Measurements from ENCODE around the gene LIX1L.
A peak's percentile ranks its signal among the peaks of the same experiment; 100 is the strongest.

Gene LIX1L

DNA sequence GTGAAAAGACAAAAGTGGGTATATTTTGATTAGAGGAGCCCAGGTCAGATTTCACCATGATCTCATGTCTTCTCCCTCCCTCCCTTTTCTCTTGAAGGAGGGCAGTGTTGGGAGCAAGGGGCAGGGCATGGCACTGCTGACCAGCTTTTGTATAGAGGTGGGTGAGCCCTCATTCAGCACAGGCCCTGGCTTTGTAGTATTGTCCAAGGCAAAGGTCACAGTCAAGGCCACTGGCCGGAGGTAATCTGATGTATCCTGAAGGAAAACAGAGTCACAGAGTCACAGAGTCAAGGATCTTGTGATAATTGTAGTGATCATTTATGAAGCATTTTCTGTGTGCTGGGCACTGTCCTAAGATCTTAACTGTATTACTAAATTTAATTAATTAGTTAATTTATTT, 59.8 kb downstream of the LIX1L start:
- peaks cover 9% of the 10 kb centered on the region for H3K4me1 ChIP-seq (ENCODE audit: control insufficient read depth, insufficient read depth, low read length)
- H3K9ac ChIP-seq (ENCODE audit: low read depth, low read length), result no peak overlapping the region
- H3K4me3 ChIP-seq (ENCODE audit: low read length), result no peak overlapping the region
- H3K9me3 ChIP-seq (replicated peaks; ENCODE audit: low read length), result no peaks in the 10 kb centered on the region
- peaks cover 82% of the 10 kb centered on the region for H3K36me3 ChIP-seq (ENCODE audit: insufficient read depth, low read length)
- H3K27me3 ChIP-seq (ENCODE audit: control insufficient read depth, insufficient read depth, low read length), result no peaks in the 10 kb centered on the region
- no peak overlapping the region for H3K4me2 ChIP-seq (ENCODE audit: low read length)

DNA sequence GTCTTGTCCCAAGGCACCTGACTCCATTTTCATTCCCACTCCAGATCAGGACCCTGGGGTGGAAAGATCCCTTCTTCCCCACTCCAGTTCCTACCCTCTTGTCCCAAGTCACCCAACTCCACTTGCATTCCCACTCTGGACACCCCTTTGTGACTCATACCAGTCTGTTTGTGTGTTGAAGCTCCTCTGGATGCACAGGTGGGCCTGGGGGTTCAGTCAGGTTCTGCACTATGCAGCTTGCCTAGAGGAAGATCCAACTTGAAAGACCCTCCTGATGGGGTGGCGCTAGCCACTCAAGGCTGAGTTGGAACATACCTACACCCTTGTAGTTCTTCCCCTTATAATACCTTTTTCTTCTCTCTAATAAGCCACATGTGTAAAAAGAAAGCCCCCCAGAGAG, 62.3 kb downstream of the LIX1L start:
- Histone ChIP-seq H3K27me3 (ENCODE audit: control insufficient read depth, insufficient read depth, low read length) (no peaks in the 10 kb centered on the region), H3K9me3 (replicated peaks; ENCODE audit: low read length) (no peaks in the 10 kb centered on the region), H3K4me2 (ENCODE audit: low read length) (no peak overlapping the region), H3K4me1 (ENCODE audit: control insufficient read depth, insufficient read depth, low read length) (peaks cover 32% of the 10 kb centered on the region), H3K4me3 (ENCODE audit: low read length) (no peak overlapping the region), H3K9ac (ENCODE audit: low read depth, low read length) (no peak overlapping the region), H3K36me3 (ENCODE audit: insufficient read depth, low read length) (peaks cover 60% of the 10 kb centered on the region)

DNA sequence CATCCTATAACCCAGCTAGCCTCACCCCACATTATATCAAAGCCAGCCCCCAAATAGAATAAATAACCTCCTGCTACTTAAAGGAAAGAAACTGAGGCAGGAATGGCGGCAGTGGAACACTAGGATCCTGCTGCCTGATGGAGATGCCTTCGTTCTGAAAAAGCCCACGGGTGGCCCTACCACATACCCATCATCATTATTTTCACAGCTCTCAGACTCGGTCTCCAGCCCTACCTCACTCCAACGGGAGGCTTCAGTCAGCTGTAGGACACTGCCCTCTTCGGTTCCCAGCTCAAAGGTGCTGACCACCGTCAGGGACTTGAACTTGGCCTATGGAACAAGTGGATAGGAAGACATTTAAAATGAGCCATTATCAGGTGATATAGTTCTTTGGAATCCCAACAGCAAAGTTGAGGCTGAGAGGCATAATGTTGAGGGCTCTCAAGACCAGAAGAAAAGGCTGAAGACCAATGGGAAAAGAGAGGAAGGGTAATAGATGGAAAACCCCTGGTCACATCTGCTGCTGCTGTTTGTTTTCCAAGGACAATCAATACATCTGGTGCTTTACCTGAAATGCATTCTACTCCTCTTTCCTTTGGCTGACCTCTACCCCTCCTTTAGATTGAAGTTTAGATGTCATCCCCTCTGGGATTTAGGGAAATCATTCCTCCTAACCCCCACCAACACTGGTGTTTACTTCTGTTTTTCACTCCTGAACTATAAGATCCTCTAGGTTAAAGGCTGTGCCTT, 64.3 kb downstream of the LIX1L start:
- Histone ChIP-seq H3K4me3 (ENCODE audit: low read length) (no peak overlapping the region), H3K4me2 (ENCODE audit: low read length) (no peak overlapping the region), H3K36me3 (ENCODE audit: insufficient read depth, low read length) (peaks cover 46% of the 10 kb centered on the region), H3K9ac (ENCODE audit: low read depth, low read length) (peak overlapping the region; percentile 77), H3K4me1 (ENCODE audit: control insufficient read depth, insufficient read depth, low read length) (peaks cover 33% of the 10 kb centered on the region), H3K9me3 (replicated peaks; ENCODE audit: low read length) (no peaks in the 10 kb centered on the region), H3K27me3 (ENCODE audit: control insufficient read depth, insufficient read depth, low read length) (no peaks in the 10 kb centered on the region)

DNA sequence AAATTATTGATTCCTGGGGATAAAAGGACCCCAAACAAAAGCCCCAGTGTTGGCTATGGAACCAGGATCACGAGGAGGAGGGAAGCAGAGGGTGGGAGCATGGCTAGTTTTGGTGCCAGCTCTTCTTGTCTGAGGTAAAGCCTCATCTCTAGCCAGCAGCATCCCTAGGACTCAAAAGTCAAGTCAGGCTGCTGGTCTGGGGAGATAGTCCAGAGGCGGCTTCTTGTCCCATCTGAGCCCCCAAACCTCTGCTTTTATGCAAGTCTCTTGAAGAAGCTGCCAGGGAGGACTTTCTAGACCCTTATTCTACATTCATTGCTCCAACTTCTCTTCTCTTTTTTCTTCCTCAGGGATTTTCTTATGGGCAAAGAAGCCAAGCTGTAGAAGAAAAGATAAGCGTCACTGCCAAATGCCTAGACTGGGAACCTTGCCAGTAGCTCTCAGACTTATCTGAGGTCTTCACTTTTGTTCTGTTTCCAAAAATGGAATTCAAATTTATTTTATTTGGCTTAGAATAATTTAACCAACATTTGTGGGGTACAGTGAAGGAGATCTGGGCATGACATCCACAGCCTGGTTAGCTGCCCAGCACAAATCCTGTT, 65.2 kb downstream of the LIX1L start:
- Histone ChIP-seq H3K9ac (ENCODE audit: low read depth, low read length) (peak overlapping the region; percentile 77), H3K4me3 (ENCODE audit: low read length) (peak overlapping the region; percentile 18), H3K27me3 (ENCODE audit: control insufficient read depth, insufficient read depth, low read length) (no peaks in the 10 kb centered on the region)

DNA sequence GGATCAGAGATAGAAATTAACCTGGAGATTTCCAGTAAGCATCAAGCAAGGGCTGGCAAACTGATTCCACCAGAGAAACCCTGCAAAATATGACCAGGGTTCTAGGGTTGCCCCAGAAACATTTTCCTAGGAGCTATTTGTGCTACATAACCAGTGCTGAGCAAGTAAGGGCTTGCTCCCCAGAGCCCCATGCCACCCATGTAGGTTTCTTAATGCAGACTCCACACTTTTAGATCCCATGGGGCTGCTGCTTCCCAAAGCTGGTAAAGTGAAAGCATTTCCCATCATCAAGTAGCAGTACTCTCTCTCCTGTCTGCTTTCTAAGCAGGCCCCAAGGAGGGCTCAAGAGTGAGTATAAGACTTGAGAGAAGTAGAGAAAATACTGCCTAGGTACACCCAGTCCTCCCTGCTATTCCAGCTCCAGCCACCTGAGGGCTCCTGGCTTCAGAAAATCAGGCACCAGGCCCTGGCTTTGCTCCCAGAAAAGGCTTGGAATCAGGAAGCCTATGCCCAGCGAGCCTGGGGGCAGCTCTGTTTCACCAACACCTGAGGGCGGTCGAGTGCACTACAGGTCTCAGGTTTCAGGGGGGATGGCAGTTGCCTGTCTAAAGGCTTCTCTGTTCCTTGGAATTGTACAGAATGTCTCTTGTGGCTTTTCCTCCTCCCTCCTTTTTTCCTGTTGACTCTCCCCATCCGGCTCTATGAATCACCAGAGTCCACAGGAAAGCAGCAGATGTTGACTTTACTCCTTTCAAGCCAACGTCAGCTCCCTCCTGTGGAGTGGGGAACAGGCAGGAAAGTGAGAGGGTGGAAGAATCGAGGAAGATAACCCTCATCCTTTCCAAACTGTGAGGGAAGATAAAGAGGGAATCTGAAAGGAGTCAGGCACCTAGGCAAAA, 66.0 kb downstream of the LIX1L start:
- peak overlapping the region; percentile 66 for H3K4me2 ChIP-seq (ENCODE audit: low read length)
- no peaks in the 10 kb centered on the region for H3K9me3 ChIP-seq (replicated peaks; ENCODE audit: low read length)
- peak overlapping the region; percentile 77 for H3K9ac ChIP-seq (ENCODE audit: low read depth, low read length)
- H3K4me1 ChIP-seq (ENCODE audit: control insufficient read depth, insufficient read depth, low read length), result peaks cover 33% of the 10 kb centered on the region
- H3K4me3 ChIP-seq (ENCODE audit: low read length), result peak overlapping the region; percentile 31
- peaks cover 34% of the 10 kb centered on the region for H3K36me3 ChIP-seq (ENCODE audit: insufficient read depth, low read length)
- H3K27me3 ChIP-seq (ENCODE audit: control insufficient read depth, insufficient read depth, low read length), result no peaks in the 10 kb centered on the region

More for the DNA sequence above, 65.2 kb downstream of the LIX1L start:
- peak overlapping the region; percentile 66 for H3K4me2 ChIP-seq (ENCODE audit: low read length)
- peaks cover 41% of the 10 kb centered on the region for H3K36me3 ChIP-seq (ENCODE audit: insufficient read depth, low read length)
- H3K4me1 ChIP-seq (ENCODE audit: control insufficient read depth, insufficient read depth, low read length), result peaks cover 33% of the 10 kb centered on the region
- no peaks in the 10 kb centered on the region for H3K9me3 ChIP-seq (replicated peaks; ENCODE audit: low read length)

DNA sequence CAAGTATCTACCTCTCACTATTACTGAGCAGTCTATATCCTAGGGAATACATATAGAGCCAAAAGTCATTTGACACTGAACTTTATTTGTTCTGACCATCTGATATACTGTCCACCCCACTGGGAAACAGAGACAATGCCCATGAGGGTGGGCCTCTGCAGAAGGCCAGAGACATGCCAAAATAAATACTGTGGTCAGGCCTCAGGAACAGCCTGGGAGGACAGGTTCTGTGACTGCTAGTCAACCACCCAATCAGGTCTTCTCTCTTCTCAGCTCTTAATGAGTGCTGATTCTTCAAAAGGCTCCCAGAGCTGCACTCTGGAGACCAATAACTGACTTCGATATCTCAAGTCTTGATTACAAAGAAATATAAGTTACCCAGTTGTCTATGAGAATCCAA, 66.7 kb downstream of the LIX1L start:
- Histone ChIP-seq H3K27me3 (ENCODE audit: control insufficient read depth, insufficient read depth, low read length) (no peaks in the 10 kb centered on the region), H3K9ac (ENCODE audit: low read depth, low read length) (peak overlapping the region; percentile 71), H3K9me3 (replicated peaks; ENCODE audit: low read length) (no peaks in the 10 kb centered on the region), H3K4me3 (ENCODE audit: low read length) (peak overlapping the region; percentile 31), H3K4me2 (ENCODE audit: low read length) (peak overlapping the region; percentile 66), H3K36me3 (ENCODE audit: insufficient read depth, low read length) (peaks cover 27% of the 10 kb centered on the region), H3K4me1 (ENCODE audit: control insufficient read depth, insufficient read depth, low read length) (peaks cover 33% of the 10 kb centered on the region)

DNA sequence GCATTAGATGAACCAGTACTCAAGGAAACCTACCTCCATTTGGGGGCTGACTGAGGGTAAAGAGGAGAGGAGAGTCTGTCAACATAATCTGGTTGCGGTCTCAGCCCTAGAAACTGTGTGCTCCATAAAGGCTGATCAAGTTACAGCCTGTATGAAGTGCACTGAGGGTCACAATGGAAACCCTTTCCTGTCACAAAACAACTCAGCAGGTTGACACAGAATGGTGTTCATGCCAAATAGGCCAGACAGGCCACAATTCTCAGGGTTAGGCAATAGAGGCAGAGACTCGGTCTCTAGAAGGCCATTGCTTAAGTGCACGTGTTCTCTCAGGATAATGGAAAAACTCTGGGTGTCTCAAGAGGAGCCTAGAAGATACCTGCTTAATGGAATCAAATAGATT, 68.1 kb downstream of the LIX1L start:
- Histone ChIP-seq H3K36me3 (ENCODE audit: insufficient read depth, low read length) (peaks cover 14% of the 10 kb centered on the region), H3K4me2 (ENCODE audit: low read length) (no peak overlapping the region), H3K4me1 (ENCODE audit: control insufficient read depth, insufficient read depth, low read length) (peaks cover 42% of the 10 kb centered on the region), H3K27me3 (ENCODE audit: control insufficient read depth, insufficient read depth, low read length) (no peaks in the 10 kb centered on the region), H3K9me3 (replicated peaks; ENCODE audit: low read length) (no peaks in the 10 kb centered on the region), H3K4me3 (ENCODE audit: low read length) (no peak overlapping the region), H3K9ac (ENCODE audit: low read depth, low read length) (no peak overlapping the region)

DNA sequence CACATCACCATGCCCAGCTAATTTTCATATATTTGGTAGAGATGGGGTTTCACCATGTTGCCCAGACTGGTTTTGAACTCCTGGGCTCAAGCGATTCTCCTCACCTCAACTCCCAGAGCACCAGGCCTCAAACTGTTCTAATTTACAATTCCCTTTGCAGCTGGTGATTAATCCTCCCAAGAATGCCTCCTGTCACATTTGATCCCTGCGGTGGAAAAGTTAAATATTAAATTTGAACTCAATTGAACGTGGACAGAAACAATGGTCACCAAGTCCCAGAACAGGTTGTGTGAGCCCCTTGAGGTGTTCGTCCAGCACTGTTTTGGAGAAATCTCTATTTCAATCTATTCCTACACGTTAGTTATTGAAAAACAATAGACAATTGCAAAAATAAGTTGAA, 70.2 kb downstream of the LIX1L start:
- H3K9me3 ChIP-seq (replicated peaks; ENCODE audit: low read length), result no peaks in the 10 kb centered on the region
- H3K4me3 ChIP-seq (ENCODE audit: low read length), result no peak overlapping the region
- no peaks in the 10 kb centered on the region for H3K27me3 ChIP-seq (ENCODE audit: control insufficient read depth, insufficient read depth, low read length)
- no peak overlapping the region for H3K4me2 ChIP-seq (ENCODE audit: low read length)
- H3K9ac ChIP-seq (ENCODE audit: low read depth, low read length), result no peak overlapping the region
- H3K4me1 ChIP-seq (ENCODE audit: control insufficient read depth, insufficient read depth, low read length), result peaks cover 34% of the 10 kb centered on the region
- H3K36me3 ChIP-seq (ENCODE audit: insufficient read depth, low read length), result no peaks in the 10 kb centered on the region

DNA sequence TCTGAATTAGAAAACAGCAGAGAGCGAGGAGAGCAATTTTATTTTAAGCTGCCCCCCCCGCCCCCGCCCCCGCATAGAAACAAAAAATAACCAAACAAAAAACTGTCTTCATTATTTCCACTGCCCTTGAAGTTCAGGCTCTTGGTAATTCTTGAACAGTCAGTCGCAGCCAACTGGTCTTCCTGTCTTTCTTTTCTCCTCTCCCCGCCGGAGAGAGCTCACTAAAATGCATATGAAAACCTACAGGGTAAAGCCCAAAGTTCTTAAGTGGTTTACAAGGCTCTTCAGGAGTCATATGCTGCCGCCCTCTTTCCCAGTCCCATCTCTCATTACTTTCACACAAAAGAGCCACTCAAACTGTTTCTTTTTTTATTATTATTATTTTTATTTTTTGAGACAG, 71.0 kb downstream of the LIX1L start:
- H3K4me3 ChIP-seq (ENCODE audit: low read length), result no peak overlapping the region
- H3K4me1 ChIP-seq (ENCODE audit: control insufficient read depth, insufficient read depth, low read length), result peaks cover 28% of the 10 kb centered on the region
- no peaks in the 10 kb centered on the region for H3K36me3 ChIP-seq (ENCODE audit: insufficient read depth, low read length)
- H3K4me2 ChIP-seq (ENCODE audit: low read length), result no peak overlapping the region
- no peaks in the 10 kb centered on the region for H3K9me3 ChIP-seq (replicated peaks; ENCODE audit: low read length)
- H3K27me3 ChIP-seq (ENCODE audit: control insufficient read depth, insufficient read depth, low read length), result no peaks in the 10 kb centered on the region
- no peak overlapping the region for H3K9ac ChIP-seq (ENCODE audit: low read depth, low read length)

DNA sequence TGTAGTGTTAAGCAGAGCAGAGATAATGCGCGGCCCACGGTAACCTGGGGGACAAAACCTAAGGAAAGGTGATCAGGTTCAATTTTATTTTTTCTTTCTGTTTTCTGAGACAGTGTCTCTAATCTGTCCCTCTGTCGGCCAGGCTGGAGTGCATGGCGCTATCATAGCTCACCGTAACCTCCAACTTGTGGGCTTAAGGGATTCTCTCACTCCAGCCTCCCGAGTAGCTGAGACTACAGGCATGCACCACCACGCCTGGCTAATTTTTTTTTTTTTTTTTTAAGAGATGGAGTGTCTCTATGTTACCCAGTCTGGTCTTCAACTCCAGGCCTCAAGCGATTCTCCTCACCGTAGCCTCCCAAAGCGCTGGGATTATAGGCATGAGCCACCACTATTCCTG, 71.4 kb downstream of the LIX1L start:
- Histone ChIP-seq H3K9ac (ENCODE audit: low read depth, low read length) (peak overlapping the region; percentile 39), H3K4me3 (ENCODE audit: low read length) (peak overlapping the region; percentile 83), H3K4me1 (ENCODE audit: control insufficient read depth, insufficient read depth, low read length) (peaks cover 23% of the 10 kb centered on the region), H3K9me3 (replicated peaks; ENCODE audit: low read length) (no peaks in the 10 kb centered on the region), H3K36me3 (ENCODE audit: insufficient read depth, low read length) (no peaks in the 10 kb centered on the region), H3K4me2 (ENCODE audit: low read length) (peak overlapping the region; percentile 87), H3K27me3 (ENCODE audit: control insufficient read depth, insufficient read depth, low read length) (no peaks in the 10 kb centered on the region)

DNA sequence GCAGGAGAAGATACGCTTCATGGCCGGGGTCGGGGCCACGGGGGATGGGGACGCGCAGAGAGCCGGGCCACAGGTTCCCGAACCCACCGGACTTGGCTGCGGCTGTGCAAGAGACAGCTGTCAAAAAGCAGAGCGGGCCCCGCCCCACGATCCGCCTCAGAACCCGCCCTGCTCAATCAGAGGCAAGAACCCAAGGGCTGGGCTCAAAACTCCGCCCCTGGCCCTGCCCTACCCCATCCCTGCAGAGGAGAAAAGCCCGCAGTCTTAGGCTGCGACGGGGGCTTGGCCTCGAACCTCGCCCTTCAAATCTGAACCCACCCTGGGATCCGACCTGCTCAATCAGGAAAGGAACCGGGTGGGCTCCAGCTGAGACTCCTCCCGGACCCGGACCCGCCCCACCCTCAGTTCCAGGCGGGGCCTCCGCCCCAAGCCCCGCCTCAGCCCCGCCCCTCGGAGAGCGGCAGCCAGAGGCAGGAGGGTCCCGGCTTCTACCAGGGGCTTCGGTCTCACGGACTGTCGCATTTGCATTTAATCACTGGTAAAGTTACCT, 72.0 kb downstream of the LIX1L start, which contains the start of gene ANKRD35:
TSS of gene ANKRD35 (minus strand) at position 129 of the 550 bp plus-strand sequence. CDS start at position 21, 108 bp downstream.
- Histone ChIP-seq H3K4me2 (ENCODE audit: low read length) (peak within 1 kb of the TSS; percentile 87), H3K4me3 (ENCODE audit: low read length) (peak within 1 kb of the TSS; percentile 83), H3K9ac (ENCODE audit: low read depth, low read length) (peak within 1 kb of the TSS; percentile 39), H3K9me3 (replicated peaks; ENCODE audit: low read length) (no peaks in the 10 kb centered on the region), H3K27me3 (ENCODE audit: control insufficient read depth, insufficient read depth, low read length) (no peaks in the 10 kb centered on the region), H3K36me3 (ENCODE audit: insufficient read depth, low read length) (no peaks in the 10 kb centered on the region), H3K4me1 (ENCODE audit: control insufficient read depth, insufficient read depth, low read length) (peaks cover 18% of the 10 kb centered on the region)
